GM20000 (cell line): Measurements from ENCODE around the gene COMMD9.

ENCODE experiments used
- DNase-seq: peaks from one replicate; pipeline ENCODE4 v3.0.0; 2012; ENCODE audit warnings: low spot score
- TF ChIP-seq, protein P1 (sequence below): IDR thresholded peaks from 2 replicates; pipeline ENCODE4 v1.5.1; 2012; ENCODE audit warnings: mild to moderate bottlenecking, control low read depth; ENCODE audit errors: extremely low read depth, missing control alignments

COMMD9 gene

DNA sequence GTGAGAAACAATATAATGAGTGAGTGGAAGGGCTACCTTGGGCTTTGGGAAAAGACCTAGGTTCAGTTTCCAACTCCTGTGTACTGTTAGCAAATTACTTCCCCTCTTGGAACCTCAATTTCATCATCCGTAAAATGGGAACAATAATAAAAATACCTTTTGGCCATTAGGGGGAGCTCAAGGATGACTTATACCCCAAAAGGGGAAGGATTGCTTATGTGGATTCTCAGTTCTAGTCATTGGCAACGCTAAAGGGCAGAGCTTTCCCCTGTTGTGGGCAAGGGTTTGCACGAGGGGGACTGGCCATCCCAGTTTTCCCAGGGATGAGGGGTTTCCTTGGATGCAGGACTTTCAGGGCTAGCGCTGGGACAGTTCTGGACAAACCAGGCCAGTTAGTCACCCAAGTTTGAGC, 3.1 kb upstream of the COMMD9 start:
- TF ChIP-seq, protein P1, sequence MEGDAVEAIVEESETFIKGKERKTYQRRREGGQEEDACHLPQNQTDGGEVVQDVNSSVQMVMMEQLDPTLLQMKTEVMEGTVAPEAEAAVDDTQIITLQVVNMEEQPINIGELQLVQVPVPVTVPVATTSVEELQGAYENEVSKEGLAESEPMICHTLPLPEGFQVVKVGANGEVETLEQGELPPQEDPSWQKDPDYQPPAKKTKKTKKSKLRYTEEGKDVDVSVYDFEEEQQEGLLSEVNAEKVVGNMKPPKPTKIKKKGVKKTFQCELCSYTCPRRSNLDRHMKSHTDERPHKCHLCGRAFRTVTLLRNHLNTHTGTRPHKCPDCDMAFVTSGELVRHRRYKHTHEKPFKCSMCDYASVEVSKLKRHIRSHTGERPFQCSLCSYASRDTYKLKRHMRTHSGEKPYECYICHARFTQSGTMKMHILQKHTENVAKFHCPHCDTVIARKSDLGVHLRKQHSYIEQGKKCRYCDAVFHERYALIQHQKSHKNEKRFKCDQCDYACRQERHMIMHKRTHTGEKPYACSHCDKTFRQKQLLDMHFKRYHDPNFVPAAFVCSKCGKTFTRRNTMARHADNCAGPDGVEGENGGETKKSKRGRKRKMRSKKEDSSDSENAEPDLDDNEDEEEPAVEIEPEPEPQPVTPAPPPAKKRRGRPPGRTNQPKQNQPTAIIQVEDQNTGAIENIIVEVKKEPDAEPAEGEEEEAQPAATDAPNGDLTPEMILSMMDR, result peak; percentile 27
- peak; percentile 80 for DNase-seq

DNA sequence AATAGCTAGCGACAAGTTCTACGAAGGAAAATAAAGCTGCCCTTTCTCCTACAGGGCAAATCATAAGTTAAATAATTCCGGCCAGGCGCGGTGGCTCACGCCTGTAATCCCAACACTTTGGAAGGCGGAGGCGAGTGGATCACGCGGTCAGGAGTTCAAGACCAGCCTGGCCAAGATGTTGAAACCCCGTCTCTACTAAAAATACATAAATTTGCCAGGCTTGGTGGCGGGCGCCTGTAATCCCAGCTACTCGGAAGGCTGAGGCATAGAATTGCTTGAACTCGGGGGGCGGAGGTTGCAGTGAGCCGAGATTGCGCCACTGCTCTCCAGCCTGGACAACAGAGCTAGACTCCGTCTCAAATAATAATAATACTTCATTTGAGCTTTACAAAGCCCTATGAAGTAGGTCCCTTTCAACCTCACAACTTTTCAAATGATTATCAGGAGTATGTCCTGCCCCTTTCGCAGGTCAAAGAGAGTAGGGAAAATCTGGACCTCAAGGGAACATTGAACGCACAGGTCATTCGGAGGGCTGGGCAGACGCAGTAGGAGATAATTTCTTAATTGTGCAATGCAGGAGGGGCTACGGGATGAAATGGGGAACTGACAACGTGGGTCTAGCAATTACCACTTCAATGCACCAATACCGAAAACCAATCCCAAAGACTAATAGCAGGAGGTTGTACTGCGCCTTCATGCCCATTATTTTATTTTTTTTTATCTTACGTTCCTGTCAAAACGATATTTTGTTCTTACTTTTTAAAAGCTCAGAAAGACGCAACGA, 590 bp downstream of the COMMD9 start:
- no peak for DNase-seq
- TF ChIP-seq, protein P1, result no peak

DNA sequence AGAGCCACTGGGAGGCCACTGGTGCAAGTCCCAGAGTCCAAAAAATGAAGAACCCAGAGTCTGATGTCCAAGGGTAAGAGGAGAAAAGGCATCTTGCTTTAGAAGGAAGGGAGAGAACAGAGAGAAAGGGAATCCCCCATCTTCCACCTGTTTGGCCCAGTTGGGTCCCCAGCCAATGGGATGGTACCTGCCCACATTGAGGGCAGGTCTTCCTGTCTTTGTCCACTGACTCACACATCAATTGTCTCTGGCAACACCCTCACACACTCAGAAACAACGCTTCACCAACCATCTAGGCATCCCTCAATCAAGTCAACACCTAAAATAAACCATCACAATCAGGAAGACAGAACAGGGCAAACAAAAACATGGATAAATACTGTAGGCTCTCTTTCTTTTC, 6.3 kb downstream of the COMMD9 start:
- no peak for DNase-seq
- TF ChIP-seq, protein P1, result no peak

DNA sequence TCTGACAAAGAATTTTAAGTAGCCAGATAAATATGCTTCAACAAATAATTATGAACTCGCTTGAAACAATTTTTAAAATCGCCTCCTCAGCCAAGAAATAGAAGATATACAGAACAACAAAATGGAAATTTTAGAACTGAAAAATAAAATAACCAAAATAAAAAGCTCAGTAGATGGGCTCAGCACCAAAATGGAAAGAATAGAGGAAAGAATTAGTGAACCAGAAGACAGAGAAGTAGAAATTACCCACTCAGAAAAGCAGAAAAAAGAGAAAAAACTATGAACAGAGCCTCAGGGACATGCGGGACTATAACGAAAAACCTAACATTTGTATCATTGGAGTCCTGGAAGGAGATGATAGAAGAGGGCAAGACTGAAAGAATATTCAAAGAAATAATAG, 7.4 kb downstream of the COMMD9 start:
- TF ChIP-seq, protein P1, result no peak
- no peak for DNase-seq

DNA sequence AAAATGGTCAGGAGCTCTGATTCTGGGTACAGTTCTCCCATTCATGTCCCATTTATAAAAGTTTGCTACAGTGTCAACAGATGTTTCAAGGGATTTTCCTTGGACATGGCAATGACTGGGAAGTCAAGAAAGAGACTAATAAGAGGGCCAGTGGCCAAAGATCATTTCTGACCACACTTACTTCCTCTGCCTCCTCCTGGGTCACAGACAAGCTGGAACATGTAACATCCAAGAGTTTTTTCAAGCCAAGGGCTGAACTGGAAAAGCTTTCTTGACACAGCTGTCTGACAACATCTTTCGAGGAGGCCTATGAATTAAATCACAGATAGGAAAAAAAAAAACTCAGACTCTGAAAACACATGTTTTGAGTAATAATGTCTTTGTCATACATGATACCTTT, 8.7 kb downstream of the COMMD9 start:
- TF ChIP-seq, protein P1, result no peak
- no peak for DNase-seq

DNA sequence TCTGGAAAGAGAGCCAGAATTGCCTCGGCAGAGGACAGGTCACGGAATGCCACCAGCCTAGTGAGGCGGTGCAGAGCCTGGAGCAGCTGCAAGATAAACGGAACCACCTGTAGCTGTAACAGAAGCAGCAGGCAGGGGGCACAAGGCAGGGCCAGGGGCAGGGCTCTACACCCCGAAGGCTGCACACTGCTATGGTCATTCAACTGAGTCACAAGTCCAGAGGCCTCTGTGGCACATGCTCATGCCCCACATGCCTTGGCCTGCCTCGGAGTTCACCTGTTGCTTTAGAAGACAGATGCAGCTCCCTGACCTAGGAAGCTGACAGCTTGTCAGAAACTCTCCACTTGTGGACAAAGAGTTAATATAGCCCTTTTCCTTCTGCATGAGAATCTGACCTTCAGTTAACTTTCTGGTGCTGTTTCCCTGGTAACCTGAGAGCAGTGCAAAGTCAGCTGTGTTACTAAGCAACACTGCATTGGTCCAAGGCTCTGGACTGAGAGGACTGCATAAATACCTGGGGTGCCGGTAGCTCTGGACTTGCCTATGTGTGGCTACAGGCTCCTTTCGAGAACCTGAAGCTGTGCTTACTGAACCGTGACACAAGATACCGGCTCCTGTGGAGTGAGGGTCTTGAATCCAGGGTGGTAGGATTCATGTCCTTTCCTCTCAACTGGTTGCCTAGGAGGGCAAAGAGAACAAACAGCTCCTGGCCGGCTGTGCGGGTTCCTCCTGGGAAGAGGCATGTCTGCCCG, 10.5 kb downstream of the COMMD9 start:
- TF ChIP-seq, protein P1, result no peak
- no peak for DNase-seq

DNA sequence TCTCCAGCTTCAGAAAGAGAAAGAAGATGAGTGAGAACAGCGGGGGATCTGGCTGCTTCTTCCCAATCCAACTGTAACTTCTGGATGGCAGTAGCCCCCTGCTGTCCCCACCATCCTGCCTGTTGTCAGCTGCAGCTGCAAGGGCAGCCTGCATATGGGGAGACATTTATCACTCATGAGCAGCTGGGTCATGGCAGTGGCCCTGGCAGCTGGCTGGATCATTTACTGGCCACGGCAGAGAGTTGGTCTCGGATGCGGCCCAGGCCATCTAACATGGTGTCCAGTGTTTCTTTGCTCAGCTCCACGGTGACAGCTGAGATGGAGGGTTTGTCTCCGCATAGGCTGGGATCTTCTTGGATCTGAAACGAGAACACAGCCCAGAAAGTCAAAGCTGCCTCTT, 14.8 kb downstream of the COMMD9 start:
- DNase-seq, result no peak
- TF ChIP-seq, protein P1, result no peak
